LNCAP (cell line): ENCODE measurements around the gene HLA-DQA1.

Experiments used
- CTCF ChIP-seq: fragments of 450-650 bp; IDR thresholded peaks from 2 replicates; pipeline ENCODE4 v1.5.1; 2017; ENCODE audit warnings: mild to moderate bottlenecking

Gene HLA-DQA1

GRCh38 chr6:32639440-32640394, 2.5 kb downstream of the HLA-DQA1 start:
- no peak for TF ChIP-seq CTCF

- TF ChIP-seq CTCF: no peak
Observed at GRCh38 chr6:32641122-32641521, 3.9 kb downstream of the HLA-DQA1 start.

DNA sequence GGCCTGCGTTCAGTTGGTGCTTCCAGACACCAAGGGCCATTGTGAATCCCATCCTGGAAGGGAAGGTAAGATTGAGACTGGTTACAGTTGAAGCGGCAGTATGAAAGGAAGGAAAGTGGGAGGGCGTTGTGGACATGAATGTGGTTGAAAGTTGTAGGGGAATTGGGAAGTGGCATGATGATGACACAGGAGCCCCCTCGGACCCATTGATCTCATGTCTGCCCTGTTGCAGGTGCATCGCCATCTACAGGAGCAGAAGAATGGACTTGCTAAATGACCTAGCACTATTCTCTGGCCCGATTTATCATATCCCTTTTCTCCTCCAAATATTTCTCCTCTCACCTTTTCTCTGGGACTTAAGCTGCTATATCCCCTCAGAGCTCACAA, 5.5 kb downstream of the HLA-DQA1 start:
- no peak for TF ChIP-seq CTCF

GRCh38 chr6:32643904-32644303, 6.7 kb downstream of the HLA-DQA1 start:
- no peak for TF ChIP-seq CTCF

DNA sequence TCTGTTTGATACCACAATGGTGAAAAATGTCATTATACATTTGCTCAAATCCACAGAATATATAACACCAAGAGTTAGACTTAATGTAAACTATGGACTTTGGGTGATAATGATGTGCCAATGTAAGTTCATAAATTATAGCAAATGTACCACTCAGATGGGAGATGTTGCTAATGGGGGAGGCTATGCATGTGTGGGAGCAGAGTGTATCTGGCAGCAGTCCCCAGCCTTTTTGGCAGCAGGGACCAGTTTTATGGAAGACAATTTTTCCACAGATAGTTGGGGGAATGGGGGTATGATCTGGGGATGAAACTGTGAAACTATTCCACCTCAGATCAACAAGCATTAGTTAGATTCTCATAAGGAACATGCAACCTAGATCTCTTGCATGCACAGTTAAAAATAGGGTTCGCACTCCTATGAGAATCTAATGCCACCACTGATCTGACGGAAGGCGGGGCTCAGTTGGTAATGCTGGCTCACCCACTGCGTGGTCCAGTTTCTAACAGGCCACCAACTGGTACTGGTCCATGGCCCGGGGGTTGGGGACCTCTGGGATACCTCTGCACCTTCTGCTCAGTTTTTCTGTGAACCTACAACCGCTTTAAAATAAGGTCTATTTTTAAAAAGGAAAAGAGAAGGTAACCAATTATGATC, 8.0 kb downstream of the HLA-DQA1 start:
- no peak for TF ChIP-seq CTCF

DNA sequence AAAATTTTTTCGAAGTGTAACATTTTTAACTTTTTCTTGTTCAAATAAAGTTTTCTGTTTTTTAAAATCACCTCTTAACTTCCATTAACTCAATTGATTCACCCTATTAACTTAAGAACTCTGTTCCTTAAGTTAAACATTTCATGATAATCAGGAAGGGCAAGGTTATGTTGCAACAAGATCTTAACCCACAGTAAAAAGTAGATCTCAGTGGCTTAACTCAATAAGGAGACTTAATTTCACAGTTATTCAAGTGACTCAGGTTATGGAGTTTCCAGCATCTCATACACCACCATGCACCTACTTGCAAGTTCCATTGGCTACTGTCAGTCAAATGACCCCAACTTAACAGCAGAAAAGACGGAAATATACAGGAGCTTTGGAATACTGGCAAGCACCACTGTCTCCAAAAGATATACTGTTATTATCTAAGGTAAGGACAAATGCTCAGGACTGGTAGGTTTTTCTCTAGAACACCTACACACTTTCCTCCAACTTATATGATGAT, 18.1 kb downstream of the HLA-DQA1 start:
- TF ChIP-seq CTCF: no peak

- no peak for TF ChIP-seq CTCF
Observed at GRCh38 chr6:32658268-32658897, 21.2 kb downstream of the HLA-DQA1 start.
